IPS DF 6.9 (cell line): Measurements from ENCODE around the gene MAEA.

Experiments used
- DNase-seq: peaks from one replicate; pipeline ENCODE4 v3.0.0-alpha.2; 2013; ENCODE audit warnings: low read depth, low spot score
- H3K27ac ChIP-seq: one replicate; pipeline ENCODE4 v1.5.1; 2013; ENCODE audit warnings: low read length, control low read depth
- H3K27me3 ChIP-seq: 2 replicates; pipeline ENCODE4 v1.6.1; 2013; ENCODE audit warnings: mild to moderate bottlenecking, low read length; ENCODE audit not compliant: control insufficient read depth, insufficient read depth
- H3K36me3 ChIP-seq: 2 replicates; pipeline ENCODE4 v1.6.1; 2013; ENCODE audit warnings: low read length; ENCODE audit not compliant: control insufficient read depth, insufficient read depth
- H3K4me1 ChIP-seq: 2 replicates; pipeline ENCODE4 v1.6.1; 2013; ENCODE audit warnings: low read length; ENCODE audit not compliant: control insufficient read depth, insufficient read depth
- H3K4me3 ChIP-seq: 2 replicates; pipeline ENCODE4 v1.5.1; 2013; ENCODE audit warnings: mild to moderate bottlenecking, low read length
- H3K9me3 ChIP-seq: 2 replicates; pipeline ENCODE4 v1.6.1; 2013; ENCODE audit warnings: low read length, inconsistent platforms; ENCODE audit not compliant: control insufficient read depth, insufficient read depth
- WGBS: extraction: QIAGEN DNeasy Blood & Tissue Kit; methylation state at CpG from one replicate; pipeline ENCODE4 v1.1.7; 2013; ENCODE audit warnings: mixed read lengths, missing lambda C conversion rate; ENCODE audit not compliant: insufficient read length, insufficient coverage; 5-methylcytosine and 5-hydroxymethylcytosine counted together

MAEA gene

GRCh38 chr4:1381944-1382541, 92.4 kb downstream of the MAEA start:
- WGBS: no CpG with 5 or more reads among the region's 24 CpGs
- Histone ChIP-seq H3K4me1 (no peaks in the 10 kb centered on the region), H3K27me3 (no peaks in the 10 kb centered on the region), H3K4me3 (no peak overlapping the region), H3K9me3 (no peaks in the 10 kb centered on the region), H3K36me3 (peaks cover 11% of the 10 kb centered on the region), H3K27ac (no peak overlapping the region)
- DNase-seq: no peak

- no CpG with 5 or more reads among the region's 27 CpGs for WGBS
- Histone ChIP-seq H3K27ac (no peak overlapping the region), H3K4me1 (no peaks in the 10 kb centered on the region), H3K27me3 (no peaks in the 10 kb centered on the region), H3K9me3 (no peaks in the 10 kb centered on the region), H3K36me3 (peaks cover 11% of the 10 kb centered on the region), H3K4me3 (no peak overlapping the region)
- DNase-seq: no peak
These were observed 93.4 kb downstream of the MAEA start for GRCh38 chr4:1382776-1383727.

- WGBS: no CpG with 5 or more reads among the region's 34 CpGs
- Histone ChIP-seq H3K9me3 (no peaks in the 10 kb centered on the region), H3K4me3 (no peak overlapping the region), H3K27ac (no peak overlapping the region), H3K27me3 (no peaks in the 10 kb centered on the region), H3K4me1 (no peaks in the 10 kb centered on the region), H3K36me3 (peaks cover 11% of the 10 kb centered on the region)
- DNase-seq: no peak
These were observed 94.3 kb downstream of the MAEA start for GRCh38 chr4:1383728-1384591.

DNA sequence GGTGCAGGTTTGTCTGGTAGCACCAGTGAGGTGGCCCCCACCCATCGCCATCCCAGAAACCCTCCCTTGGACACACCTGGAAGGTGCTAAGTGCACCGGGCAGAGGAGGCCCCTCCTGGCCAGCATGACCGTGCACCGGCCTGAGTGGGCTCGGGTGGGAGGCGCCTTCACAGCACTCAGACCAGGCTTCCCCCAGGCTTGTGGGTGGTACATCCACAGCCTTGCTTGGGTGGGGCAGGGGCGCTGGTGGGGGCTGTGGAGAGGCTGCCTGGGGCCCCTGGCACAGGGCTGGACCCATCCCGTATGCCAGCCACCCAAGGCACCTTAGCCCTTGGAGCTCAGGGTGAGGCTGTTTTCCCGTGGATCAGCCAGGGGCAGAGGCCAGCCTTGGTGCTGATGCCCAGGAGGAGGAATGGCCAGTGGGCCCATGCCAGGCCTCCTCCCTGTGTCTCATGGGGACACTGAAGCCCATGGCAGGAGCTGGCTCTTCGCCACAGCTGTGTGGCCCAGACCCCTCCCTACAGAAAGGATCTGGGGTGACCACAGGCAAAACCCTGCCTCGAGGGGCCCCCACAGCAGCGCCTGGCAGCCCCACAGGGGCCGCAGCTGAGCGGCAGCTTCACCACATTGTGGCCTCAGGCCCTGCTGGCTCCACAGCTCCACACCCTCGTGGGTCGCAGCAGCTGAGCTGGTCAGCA, 95.1 kb downstream of the MAEA start:
- H3K27ac ChIP-seq: no peak overlapping the region
- no CpG with 5 or more reads among the region's 16 CpGs for WGBS
- H3K36me3 ChIP-seq: peaks cover 11% of the 10 kb centered on the region

GRCh38 chr4:1385373-1386340, 96.0 kb downstream of the MAEA start:
- no peak overlapping the region for H3K4me3 ChIP-seq
- H3K27ac ChIP-seq: no peak overlapping the region
- peaks cover 11% of the 10 kb centered on the region for H3K36me3 ChIP-seq
- WGBS: no CpG with 5 or more reads among the region's 44 CpGs
- H3K9me3 ChIP-seq: no peaks in the 10 kb centered on the region
- H3K4me1 ChIP-seq: no peaks in the 10 kb centered on the region
- no peaks in the 10 kb centered on the region for H3K27me3 ChIP-seq
- no peak for DNase-seq

More for the DNA sequence above, 95.1 kb downstream of the MAEA start:
- no peaks in the 10 kb centered on the region for H3K4me1 ChIP-seq
- H3K4me3 ChIP-seq: no peak overlapping the region
- H3K9me3 ChIP-seq: no peaks in the 10 kb centered on the region
- no peak for DNase-seq
- no peaks in the 10 kb centered on the region for H3K27me3 ChIP-seq
